Left kidney (tissue), 2 donors: ENCODE measurements around the gene PHGDH. TPM values are rescaled to one million over a fixed set of nuclear protein-coding genes. Genes with fewer than 3 reads are reported as not detected.

Source experiments
- DNase-seq: peaks from one replicate; pipeline ENCODE4 v3.0.0-alpha.2; 2013
- polyA plus RNA-seq: library from polyadenylated mRNA; unstranded; fragments of 120-200 nt; gene quantifications from one replicate; pipeline ENCODE4 v1.2.1, GENCODE V29; 2013; ENCODE audit not compliant: insufficient read length

Gene PHGDH
- polyA plus RNA-seq, 1 donor = 263 TPM

- DNase-seq = no peak
These were observed 17.3 kb downstream of the PHGDH start for GRCh38 chr1:119729044-119729443.

- DNase-seq = no peak
These were observed 19.3 kb downstream of the PHGDH start for GRCh38 chr1:119731060-119731459.

- DNase-seq = no peak
These were observed 20.2 kb downstream of the PHGDH start for GRCh38 chr1:119731741-119732430.

- DNase-seq = no peak
These were observed 20.9 kb downstream of the PHGDH start for GRCh38 chr1:119732465-119733168.

- DNase-seq = no peak
These were observed 22.0 kb downstream of the PHGDH start for GRCh38 chr1:119733754-119734153.

- no peak for DNase-seq
These were observed 23.5 kb downstream of the PHGDH start for GRCh38 chr1:119735217-119735616.

GRCh38 chr1:119736649-119737039 lies 24.9 kb downstream of the PHGDH start:
- DNase-seq = no peak

GRCh38 chr1:119737040-119737682 lies 25.4 kb downstream of the PHGDH start:
- no peak for DNase-seq

GRCh38 chr1:119738100-119738720 lies 26.5 kb downstream of the PHGDH start:
- DNase-seq = no peak

- no peak for DNase-seq
These were observed 27.4 kb downstream of the PHGDH start for GRCh38 chr1:119739150-119739549.

- no peak for DNase-seq
These were observed 28.5 kb downstream of the PHGDH start for GRCh38 chr1:119740261-119740660.

GRCh38 chr1:119740896-119741780 lies 29.4 kb downstream of the PHGDH start:
- DNase-seq = no peak

GRCh38 chr1:119742202-119742601 lies 30.5 kb downstream of the PHGDH start:
- DNase-seq = no peak

- no peak for DNase-seq
These were observed 30.9 kb downstream of the PHGDH start for GRCh38 chr1:119742677-119743076.

- no peak for DNase-seq
These were observed 31.6 kb downstream of the PHGDH start for GRCh38 chr1:119743308-119743707.

- DNase-seq = peak; percentile 86
These were observed 32.3 kb downstream of the PHGDH start for GRCh38 chr1:119743776-119744597.

- DNase-seq = no peak
These were observed 32.8 kb downstream of the PHGDH start for GRCh38 chr1:119744598-119744942.

GRCh38 chr1:119745034-119745433 lies 33.3 kb downstream of the PHGDH start:
- DNase-seq = no peak

GRCh38 chr1:119747451-119747850 lies 35.7 kb downstream of the PHGDH start:
- no peak for DNase-seq

- no peak for DNase-seq
These were observed 36.3 kb downstream of the PHGDH start for GRCh38 chr1:119748040-119748439.

GRCh38 chr1:119752592-119752991 lies 40.9 kb downstream of the PHGDH start:
- no peak for DNase-seq
